Measurements from ENCODE around the gene ALG8. TPM values are rescaled to one million over a fixed set of nuclear protein-coding genes. Genes with fewer than 3 reads are reported as not detected.

ALG8 gene
- total RNA-seq, 4 donors from 2014 or later: 24.9 to 43.5 (median 32.0) TPM

DNA sequence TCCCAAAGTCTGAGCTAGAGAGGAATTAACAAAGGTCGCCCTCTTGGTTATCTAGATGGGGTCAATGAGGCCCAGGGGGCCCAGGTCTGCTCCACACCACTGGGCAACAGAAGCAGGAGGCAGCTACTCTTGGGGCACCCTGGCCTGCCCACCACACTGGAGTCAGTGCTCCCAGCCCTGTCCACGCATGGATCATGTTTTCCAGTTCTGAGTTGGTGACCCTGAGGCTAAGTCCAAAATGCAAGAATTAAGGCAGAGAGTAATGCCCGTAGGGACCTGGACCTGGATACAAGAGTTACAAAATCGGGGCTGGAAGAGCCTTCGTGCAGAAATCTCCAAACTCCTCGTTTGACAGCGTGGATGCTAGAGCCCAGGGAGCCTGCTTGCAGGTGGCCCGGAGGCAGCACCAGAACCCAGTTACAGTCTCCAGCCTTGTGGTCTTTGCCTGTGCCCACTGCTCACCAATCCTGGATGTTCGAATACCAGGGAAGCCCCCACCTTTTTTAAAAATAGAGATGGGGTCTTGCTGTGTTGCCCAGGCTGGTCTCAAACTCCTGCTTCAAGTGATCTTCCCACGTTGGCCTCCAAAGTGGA lies 81.9 kb downstream of the ALG8 start:
- Histone ChIP-seq H3K27me3 (peaks cover 0 to 2% of the 10 kb centered on the region in 2 donors), H3K27ac (no peak overlapping the region), H3K4me3 (no peak overlapping the region), H3K4me1 (peaks cover 0 to 4% (median 0%) of the 10 kb centered on the region in 4 donors), H3K9me3 (no peaks in the 10 kb centered on the region), H3K36me3 (no peaks in the 10 kb centered on the region)
- 85 to 87% methylated on average over 10 of the region's 10 CpGs for WGBS, 2 donors
- no peak for TF ChIP-seq POLR2A (IDR thresholded peaks at IDR 0.05)
- no peak for TF ChIP-seq EP300 (IDR thresholded peaks at IDR 0.05)
- TF ChIP-seq, protein P1, sequence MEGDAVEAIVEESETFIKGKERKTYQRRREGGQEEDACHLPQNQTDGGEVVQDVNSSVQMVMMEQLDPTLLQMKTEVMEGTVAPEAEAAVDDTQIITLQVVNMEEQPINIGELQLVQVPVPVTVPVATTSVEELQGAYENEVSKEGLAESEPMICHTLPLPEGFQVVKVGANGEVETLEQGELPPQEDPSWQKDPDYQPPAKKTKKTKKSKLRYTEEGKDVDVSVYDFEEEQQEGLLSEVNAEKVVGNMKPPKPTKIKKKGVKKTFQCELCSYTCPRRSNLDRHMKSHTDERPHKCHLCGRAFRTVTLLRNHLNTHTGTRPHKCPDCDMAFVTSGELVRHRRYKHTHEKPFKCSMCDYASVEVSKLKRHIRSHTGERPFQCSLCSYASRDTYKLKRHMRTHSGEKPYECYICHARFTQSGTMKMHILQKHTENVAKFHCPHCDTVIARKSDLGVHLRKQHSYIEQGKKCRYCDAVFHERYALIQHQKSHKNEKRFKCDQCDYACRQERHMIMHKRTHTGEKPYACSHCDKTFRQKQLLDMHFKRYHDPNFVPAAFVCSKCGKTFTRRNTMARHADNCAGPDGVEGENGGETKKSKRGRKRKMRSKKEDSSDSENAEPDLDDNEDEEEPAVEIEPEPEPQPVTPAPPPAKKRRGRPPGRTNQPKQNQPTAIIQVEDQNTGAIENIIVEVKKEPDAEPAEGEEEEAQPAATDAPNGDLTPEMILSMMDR (IDR thresholded peaks at IDR 0.05): no peak
- DNase-seq (ENCODE audit: low spot score in 2 of 2): no peak

DNA sequence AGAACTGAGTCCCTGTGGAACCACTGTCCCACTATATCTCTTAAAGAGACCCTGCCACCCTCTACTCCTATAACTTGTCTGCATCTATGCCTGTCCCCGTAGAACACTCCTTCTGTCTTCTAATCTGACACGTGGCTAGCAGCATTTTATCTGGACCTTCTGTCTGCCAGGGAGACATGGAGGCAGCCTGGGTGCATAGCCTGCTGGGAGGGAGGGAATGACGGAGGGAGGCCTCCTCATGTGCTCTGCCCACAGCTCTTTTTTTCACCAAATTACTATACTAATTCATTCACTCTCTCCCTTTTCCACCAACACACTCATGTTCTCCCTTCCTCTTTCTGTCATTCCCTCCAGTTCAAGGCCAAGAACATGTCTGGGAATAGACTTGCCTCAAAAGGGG lies 83.3 kb downstream of the ALG8 start:
- Histone ChIP-seq H3K9me3 (no peaks in the 10 kb centered on the region), H3K36me3 (no peaks in the 10 kb centered on the region), H3K4me1 (peaks cover 0 to 1% (median 0%) of the 10 kb centered on the region in 4 donors), H3K4me3 (no peak overlapping the region), H3K27me3 (peaks cover 0 to 2% of the 10 kb centered on the region in 2 donors), H3K27ac (no peak overlapping the region)
- TF ChIP-seq, protein P1 (IDR thresholded peaks at IDR 0.05): no peak
- no peak for TF ChIP-seq POLR2A (IDR thresholded peaks at IDR 0.05)
- no peak for TF ChIP-seq EP300 (IDR thresholded peaks at IDR 0.05)
- no peak for DNase-seq (ENCODE audit: low spot score in 2 of 2)
- 61 to 81% methylated on average over 3 of the region's 3 CpGs for WGBS, 2 donors

DNA sequence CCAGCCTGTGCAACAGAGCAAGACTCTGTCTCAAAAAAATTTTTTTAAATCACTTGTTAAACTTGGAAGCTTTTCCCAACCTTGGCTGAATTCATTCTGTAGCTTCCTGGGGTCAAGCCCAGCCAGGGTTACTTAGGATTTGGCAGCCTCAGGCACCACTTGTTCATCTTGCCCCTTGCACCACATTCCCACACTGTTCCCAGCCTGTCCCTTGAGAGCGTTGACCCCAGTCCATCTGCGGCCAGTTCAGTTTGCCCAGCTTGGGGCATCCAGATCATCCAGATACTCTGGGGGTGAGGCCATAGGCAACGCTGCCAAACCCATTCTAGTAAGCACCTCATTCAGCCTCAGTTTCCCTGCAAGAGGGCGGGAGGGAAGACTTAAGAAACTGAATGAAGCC lies 84.5 kb downstream of the ALG8 start:
- H3K27ac ChIP-seq: no peak overlapping the region
- no peak for DNase-seq (ENCODE audit: low spot score in 2 of 2)
- H3K4me1 ChIP-seq: no peaks in the 10 kb centered on the region
- no peak overlapping the region for H3K4me3 ChIP-seq
- TF ChIP-seq EP300 (IDR thresholded peaks at IDR 0.05) (no peak), POLR2A (IDR thresholded peaks at IDR 0.05) (no peak)
- TF ChIP-seq, protein P1 (IDR thresholded peaks at IDR 0.05): no peak
- no peaks in the 10 kb centered on the region for H3K9me3 ChIP-seq
- H3K27me3 ChIP-seq: peaks cover 0 to 2% of the 10 kb centered on the region in 2 donors
- H3K36me3 ChIP-seq: no peaks in the 10 kb centered on the region
- 85 to 89% methylated on average over 4 of the region's 4 CpGs for WGBS, 2 donors

DNA sequence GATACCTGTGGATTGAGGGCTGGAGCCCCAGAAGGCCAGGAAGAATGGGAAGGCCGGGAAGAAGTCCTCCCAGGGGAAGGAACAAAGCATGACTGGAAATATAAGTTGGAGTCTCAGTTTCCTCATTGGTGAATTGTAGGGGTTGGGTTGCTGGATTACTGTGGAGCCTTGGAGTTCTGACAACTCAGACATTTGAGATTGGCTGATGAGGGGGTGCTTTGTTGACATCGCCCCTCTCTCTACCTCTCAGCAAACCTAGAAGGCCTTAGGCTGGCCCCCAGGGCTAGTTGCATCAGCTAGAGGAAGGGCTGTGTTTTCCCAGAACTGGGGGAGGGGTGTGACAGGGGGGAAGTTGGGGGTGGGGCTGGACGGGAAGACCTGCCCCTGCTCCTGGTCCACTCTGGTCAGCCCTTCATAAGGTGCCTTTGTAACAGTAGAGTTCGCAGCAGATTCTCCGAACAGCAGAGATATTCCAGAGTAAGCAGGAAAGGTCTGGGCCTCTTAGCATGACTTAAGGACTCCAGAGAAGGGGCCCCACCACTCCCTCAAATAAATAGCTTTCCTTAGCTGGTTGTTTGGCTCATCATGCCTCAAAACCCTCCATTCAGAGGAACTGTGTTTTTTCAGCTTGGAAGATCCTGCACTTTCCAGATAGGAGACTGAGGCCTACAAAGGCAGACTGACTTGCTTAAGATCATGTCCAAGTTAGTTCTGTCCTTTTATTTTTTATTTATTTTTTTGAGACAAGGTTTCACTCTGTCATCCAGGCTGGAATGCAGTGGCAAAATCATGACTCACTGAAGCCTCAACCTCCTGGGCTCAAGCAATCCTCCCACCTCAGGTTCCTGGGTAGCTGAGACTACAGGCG lies 88.2 kb downstream of the ALG8 start:
- peaks cover 0 to 3% (median 0%) of the 10 kb centered on the region in 4 donors for H3K4me1 ChIP-seq
- no peak overlapping the region for H3K27ac ChIP-seq
- DNase-seq (ENCODE audit: low spot score in 2 of 2): no peak
- H3K4me3 ChIP-seq: no peak overlapping the region
- no peak for TF ChIP-seq EP300 (IDR thresholded peaks at IDR 0.05)
- no peaks in the 10 kb centered on the region for H3K36me3 ChIP-seq
- peaks cover 0 to 2% of the 10 kb centered on the region in 2 donors for H3K27me3 ChIP-seq
- no peaks in the 10 kb centered on the region for H3K9me3 ChIP-seq
- 72 to 73% methylated on average over 6 of the region's 6 CpGs for WGBS, 2 donors

Small RNA genes lying within 50 kb of the gene (small RNA-seq; reads per million reads assigned to genes)
- not detected for gene RNU6-126P

Other genes with a start within 250 kb of the ALG8 start
- gene INTS4, start 145.0 kb downstream of the ALG8 start, total RNA-seq: 10 to 100 TPM; 32.2 to 49.2 (median 40.0) TPM
- gene KCTD14, start 116.3 kb downstream of the ALG8 start, total RNA-seq: 1 to 10 TPM; 2.5 to 6.0 (median 3.4) TPM
- 10 to 100 TPM in 2 of 4 donors, 1 to 10 TPM in 2; 4.0 to 22.9 (median 8.7) TPM for gene THRSP, start 75.8 kb downstream of the ALG8 start, total RNA-seq
- gene NDUFC2, start 59.8 kb downstream of the ALG8 start, total RNA-seq: 10 to 100 TPM; 49.6 to 88.3 (median 66.3) TPM
- 10 to 100 TPM in 1 of 4 donors, 1 to 10 TPM in 3; 6.6 to 20.4 (median 8.7) TPM for gene KCTD21, start 49.0 kb upstream of the ALG8 start, total RNA-seq
- gene USP35, start 49.3 kb upstream of the ALG8 start, total RNA-seq: 10 to 100 TPM; 10.9 to 23.1 (median 12.6) TPM

All from tibial nerve (tissue), 4 donors.